HG03469 (cell line): ENCODE results near the gene HDLBP.

Source experiments
- ATAC-seq: cut with Tn5 transposase; IDR thresholded peaks from one replicate; pipeline ENCODE4 v1.9.1; 2021; ENCODE audit warnings: mild to moderate bottlenecking, moderate library complexity, moderate number of reproducible peaks; ENCODE audit not compliant: unreplicated experiment

Gene HDLBP, protein sequence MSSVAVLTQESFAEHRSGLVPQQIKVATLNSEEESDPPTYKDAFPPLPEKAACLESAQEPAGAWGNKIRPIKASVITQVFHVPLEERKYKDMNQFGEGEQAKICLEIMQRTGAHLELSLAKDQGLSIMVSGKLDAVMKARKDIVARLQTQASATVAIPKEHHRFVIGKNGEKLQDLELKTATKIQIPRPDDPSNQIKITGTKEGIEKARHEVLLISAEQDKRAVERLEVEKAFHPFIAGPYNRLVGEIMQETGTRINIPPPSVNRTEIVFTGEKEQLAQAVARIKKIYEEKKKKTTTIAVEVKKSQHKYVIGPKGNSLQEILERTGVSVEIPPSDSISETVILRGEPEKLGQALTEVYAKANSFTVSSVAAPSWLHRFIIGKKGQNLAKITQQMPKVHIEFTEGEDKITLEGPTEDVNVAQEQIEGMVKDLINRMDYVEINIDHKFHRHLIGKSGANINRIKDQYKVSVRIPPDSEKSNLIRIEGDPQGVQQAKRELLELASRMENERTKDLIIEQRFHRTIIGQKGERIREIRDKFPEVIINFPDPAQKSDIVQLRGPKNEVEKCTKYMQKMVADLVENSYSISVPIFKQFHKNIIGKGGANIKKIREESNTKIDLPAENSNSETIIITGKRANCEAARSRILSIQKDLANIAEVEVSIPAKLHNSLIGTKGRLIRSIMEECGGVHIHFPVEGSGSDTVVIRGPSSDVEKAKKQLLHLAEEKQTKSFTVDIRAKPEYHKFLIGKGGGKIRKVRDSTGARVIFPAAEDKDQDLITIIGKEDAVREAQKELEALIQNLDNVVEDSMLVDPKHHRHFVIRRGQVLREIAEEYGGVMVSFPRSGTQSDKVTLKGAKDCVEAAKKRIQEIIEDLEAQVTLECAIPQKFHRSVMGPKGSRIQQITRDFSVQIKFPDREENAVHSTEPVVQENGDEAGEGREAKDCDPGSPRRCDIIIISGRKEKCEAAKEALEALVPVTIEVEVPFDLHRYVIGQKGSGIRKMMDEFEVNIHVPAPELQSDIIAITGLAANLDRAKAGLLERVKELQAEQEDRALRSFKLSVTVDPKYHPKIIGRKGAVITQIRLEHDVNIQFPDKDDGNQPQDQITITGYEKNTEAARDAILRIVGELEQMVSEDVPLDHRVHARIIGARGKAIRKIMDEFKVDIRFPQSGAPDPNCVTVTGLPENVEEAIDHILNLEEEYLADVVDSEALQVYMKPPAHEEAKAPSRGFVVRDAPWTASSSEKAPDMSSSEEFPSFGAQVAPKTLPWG (N-terminal part only)

DNA sequence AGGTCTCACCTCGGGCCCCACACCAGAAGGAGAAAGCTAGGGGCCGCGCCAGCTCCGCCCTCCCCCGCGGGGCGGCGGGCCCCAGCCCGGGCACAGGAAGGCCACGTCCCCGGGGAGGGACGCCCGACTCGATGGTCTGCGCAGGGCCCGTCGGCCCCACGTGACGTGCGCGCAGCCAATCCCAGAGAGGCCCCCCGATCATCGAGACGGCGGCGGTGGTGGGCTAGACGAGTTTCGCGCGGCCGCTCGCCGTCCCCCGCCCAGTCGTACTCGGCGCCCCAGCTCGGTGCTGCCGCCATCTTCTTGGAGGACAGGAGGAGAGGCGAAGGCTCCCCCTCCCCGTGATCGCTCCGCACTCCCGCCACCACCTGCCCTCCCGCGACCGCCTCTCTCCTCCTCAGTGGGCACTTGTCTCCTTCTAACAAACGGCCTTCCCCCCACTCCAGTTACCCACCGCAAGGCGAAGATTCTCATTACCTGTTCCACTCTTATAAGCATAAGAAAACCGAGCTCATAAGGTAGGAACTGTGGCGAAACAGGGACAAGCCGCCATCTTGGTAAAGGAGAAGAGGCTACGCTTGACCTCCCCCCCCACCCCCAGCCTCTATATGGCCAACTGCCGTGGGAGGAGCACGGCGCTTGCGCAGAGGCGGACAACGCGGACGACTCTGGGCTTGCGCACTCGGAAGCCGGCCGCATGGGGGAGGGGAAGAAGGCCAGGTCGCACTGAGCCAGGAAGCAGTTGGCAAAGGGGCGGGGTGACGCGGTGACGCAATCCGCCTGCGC lies at the start of gene HDLBP:
Gene HDLBP, minus strand, starts transcription at position 580 of the 786 bp plus-strand sequence. CDS start 48,803 bp downstream, outside the sequence.
- ATAC-seq = peak; percentile 50

DNA sequence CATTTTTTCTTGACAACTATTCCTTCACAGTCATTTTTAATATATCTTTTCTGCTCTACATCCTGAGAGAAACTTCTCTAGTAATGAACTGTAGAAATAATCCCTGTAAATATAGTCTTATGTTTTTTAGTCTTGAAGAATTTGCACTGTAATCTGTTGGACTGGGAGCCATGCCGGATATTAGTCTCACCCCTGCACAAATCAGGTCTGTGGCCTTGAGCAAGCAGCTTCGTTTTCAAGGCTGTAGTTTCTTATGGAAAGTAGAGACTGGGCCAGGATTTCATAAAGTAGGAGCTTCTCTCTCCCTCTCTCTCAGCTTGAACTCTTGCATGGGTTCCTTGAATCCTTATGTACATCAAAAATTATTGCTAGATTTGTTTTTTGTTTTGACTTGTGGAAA lies 49.3 kb upstream of the HDLBP start:
- ATAC-seq = no peak

DNA sequence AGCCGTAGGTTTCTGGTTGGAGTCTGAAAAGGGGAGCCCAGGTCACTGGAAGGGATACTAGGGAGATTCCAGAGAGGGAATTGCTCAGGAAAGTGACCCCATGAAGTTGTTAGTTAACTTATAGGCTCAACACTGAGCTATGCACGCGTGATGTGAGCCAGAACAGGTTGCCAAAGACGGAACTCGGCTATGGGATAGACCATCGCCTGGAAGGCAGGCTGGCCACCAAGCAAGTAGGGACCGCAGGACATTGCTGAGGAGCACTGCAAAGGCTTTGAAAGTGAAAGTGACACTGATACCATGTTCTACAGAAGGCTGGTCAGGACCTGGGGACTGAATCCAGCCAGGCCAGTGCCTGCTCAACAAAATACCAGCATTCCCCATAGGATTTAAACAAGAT lies 48.0 kb upstream of the HDLBP start:
- no peak for ATAC-seq

DNA sequence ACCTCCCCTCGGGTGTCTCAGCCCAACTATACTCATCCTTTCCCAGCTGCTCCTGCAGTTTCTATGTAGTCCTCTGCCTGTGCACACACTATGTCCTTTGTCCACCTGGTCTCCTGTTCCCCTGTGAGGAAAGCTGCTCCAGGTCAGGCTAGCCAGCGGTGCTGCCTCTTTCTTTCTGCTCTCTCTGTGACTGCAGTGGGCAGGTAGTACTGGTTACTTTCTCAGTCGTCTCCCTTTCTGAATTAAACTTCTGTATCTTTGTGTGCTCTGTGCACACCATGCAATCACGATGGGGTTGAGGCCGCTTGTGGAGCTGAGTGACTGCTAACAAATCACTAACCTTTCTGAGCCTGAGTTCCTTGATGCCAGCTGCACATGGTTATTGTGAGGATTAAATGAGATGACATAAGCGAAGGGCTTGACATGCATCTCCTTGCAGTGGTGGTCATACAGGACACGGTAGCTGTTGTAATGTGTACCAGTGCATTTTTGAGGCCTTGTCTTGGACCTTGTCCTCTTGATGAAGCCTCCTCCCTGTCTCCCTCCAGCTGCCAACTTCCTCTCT lies 44.1 kb upstream of the HDLBP start:
- no peak for ATAC-seq

DNA sequence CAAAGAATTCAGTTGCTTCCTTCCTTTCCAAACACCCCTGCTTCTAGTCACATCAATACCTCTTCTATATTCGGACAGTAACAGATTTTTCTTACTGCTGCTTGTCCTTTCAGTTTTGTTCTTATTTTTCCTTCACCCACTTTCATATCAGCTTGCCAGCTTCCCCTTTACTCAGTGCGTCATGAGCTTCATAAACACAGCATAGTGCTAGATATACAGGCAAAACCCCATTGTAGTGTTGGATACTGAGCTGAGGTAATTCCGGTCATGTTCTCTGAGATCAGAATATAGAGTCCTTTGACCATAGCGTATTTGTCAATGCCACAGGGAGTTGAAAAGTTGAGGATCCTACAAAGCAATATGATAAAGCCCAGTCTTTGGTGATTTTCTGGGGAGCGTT lies 43.0 kb upstream of the HDLBP start:
- ATAC-seq = no peak

DNA sequence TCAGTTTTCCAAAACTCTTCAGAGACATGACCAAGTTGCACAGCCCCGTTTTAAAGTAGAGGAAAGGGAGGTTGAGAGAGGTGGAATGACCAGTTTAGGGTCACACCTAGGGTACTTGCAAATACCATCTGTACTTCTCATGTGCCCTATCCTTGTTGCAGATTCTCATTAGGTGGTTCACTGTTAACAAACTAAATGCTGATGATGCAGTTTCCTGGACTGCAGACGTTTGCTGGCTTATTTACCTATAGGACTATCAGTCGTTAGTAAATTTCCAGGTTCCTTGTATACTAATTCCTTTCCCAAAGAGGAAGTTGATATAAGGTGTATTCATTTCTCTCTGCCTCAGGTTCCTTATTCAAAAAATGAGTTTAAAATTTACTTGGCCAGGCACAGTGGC lies 42.1 kb upstream of the HDLBP start:
- no peak for ATAC-seq

DNA sequence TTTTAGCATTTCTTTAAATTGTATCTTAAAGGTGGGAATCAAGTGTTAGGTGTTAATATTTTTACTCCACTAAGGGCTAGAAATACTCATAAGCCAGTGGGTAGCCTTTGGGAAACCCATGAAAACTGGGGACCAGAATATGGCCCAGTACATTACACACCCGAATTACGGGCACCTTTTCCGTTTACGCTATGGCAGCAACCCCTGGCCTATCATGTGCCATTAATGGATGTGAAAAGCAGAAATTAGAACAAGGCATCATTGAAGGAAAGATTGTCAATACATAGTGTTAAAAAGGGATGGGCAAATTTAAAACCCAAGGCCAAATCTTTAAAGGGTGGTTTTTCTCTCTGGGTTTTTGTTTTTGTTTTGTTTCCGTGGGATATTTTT lies 41.4 kb upstream of the HDLBP start:
- no peak for ATAC-seq

DNA sequence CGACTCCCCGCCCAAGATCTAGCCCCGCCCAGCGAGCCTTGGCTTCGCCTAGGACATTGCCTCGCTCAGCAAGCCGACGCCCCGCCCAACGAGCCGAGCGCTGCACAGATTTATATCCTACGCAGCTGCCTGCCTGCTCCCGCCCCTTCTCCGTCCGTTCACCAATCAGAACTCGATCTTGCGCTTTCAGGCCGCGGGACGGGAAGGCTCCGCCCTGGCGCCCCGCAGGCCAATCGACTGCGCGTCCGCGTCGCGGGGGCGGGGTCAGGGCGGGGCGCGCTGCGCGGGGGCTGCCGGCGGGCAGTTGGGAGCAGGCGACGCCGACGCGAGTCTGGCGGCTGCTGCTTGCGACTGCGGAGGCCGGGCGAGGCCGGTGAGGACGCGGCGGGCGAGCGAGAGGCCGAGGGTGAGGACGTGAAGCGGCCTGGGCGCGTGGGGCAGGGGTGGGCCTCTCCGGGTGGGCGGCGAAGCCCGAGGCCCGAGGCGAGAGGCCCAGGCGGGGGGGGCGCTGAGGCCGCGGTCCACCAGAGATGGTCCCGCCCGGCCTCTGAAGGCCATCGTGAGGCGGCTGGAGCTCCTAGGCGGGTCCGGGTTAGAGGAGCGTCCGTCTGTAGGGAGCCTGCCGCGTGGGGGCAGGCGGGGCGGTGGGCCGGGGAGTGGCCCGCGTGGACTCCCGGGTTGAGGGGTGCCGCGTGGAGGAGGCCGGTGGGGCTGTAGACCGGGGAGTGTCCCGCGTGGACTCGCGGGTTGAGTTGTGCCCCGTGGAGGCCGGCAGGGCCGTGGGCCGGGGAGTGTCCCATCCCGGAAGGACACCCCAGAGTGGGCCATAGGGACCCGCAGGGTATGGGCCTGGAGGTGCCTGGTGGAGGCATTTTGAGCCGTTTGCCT lies 40.8 kb upstream of the HDLBP start, which contains the start of gene FARP2:
Gene FARP2, plus strand, starts transcription at position 303 of the 888 bp plus-strand sequence. CDS start 16,823 bp downstream, outside the sequence.
- peak; percentile 65 for ATAC-seq

DNA sequence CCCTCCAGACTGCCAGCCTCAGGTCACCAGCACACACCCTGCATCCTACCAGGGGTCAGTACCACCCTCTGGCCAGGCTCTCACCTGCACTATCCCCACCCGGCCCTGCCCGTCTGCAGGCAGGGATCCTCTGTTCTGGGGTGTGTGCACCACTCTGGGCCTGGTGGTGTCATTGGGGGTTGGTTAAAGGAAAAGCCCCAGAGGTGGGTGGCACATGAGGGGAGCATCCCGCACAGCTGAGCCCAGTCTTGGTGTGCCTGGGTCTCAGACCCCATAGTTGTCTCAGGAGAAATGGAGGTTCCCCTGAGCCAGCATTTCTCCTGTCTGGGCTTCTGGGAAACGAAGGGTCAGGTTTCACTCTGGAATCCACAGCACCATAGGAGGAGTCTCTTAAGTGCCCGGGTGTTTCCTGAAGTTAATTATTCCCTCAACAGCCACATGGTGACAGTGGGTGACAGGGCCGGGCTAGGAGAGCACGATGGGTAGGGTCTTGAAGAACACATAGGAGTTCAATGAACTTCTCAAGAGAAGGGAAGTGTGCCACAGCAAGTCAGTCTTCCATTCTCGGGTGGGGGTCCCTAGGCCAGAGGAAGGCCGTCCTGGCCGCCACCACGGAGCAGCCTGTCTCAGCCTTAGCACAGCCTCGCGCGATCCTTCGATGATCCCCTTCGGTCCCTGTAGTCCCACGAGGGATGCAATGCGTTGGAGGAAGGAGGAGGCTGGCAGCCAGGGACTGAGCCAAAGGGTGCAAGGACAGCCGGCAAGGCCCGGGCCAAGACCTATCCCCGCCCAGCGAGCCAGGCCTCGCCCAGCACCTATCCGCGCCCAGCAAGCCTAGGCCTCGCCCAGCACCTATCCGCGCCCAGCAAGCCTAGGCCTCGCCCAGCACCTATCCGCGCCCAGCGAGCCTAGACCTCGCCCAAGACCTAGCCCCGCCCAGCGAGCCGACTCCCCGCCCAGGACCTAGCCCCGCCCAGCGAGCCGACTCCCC lies 39.5 kb upstream of the HDLBP start:
- ATAC-seq = no peak

DNA sequence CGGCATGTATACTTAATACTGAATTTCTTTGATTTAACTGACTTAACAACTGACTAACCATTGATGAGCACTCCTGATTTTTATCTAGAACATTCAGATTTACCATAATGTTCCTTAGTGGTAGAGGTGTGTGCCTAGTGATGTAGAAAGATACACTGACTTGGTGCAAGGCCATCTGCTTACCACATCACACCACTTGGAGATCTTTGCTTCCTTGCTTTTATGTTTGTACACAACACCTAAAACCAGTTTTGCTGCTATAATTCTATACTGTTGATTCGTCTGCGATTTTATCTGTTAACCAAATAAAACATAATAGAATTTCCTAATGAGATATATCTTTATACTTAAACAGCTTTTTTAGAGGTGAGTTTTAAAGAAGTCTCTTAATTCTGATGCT lies 36.8 kb upstream of the HDLBP start:
- no peak for ATAC-seq

DNA sequence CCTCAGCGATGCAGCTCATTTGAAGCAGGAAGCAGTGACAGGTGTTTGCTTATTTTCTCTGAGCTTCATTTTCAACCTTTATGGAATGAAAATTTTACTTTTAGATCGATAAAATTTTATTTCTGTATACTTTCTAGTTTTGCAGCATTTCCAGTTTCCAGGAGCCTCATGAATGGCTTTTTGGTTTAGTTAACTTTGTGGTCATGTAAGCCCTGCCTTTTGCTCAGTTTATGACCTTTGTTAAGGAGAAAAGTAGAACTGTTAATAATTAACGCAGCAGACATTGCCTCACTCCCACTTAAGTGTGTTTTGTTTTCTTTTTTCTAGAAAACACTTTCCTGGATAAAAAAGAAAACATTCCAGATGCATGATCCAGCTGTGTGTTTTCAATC lies 36.2 kb upstream of the HDLBP start:
- no peak for ATAC-seq

DNA sequence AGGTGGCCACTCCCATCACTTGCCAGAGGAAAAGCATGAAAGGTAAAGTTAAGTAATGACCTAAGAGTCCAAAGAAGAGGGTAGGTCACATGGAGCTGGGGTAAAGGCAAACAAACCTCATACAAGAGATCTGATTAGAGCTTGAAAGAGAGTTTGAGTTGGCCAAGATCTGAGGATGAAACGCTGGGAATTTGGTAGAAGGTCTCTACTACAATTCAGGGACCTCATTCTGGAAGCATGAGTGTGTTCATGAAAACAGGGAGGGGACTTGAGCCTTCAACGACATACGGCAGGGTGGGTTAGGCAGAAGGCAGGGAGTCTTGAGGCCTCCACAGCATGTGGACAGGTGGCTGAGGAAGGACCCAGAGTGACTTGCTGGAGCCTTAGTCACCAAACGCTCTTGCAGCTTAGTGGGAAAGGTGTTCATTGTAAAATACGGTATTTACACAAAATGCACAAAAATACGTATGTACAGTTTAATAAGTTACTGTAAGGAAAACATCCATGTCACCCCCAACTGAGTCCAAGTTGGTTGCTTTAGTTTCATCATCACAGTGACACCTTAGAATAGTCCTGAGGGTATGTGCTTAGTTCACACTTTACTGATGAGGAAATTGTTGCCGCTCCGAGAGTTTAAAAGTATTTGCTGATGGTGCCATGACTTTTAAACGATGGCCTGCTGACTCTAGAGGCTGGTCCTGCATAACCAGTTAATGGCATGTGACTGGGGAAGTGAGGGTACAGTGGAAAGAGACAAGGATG lies 35.6 kb upstream of the HDLBP start:
- ATAC-seq = no peak

DNA sequence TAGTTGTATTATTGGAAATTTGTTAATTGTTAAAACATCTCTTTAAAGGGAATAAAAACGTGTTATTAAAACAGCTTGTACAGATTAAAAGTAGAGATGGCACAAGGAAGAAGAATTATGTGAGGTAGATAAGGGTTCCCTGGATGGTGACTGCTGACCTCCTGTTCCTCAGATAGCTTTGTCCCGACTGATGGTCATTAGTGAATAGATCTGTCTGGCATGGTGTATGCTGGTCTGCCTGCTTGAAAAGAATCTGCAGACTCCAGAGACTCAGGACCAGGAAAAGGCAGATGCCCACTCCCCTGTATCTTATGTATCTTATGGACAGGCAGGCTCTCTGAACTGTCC lies 35.0 kb upstream of the HDLBP start:
- ATAC-seq = no peak

DNA sequence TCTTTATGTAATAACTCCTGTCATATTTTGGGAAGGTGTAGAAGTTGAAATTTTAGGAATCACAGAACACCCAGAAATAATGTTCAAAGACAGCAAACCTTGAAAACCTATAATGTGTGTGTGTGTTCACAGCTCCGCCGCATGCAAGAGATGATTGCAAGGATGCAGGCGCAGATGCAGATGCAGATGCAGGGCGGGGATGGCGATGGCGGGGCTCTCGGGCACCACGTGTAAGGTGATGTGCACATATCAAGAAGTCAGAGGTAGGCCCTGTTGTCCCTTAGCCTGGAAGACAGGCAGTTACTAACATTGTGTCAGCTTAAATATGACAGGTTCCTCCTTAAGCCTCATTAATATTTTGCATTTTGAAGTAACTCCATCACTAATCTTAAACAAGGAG lies 34.5 kb upstream of the HDLBP start:
- no peak for ATAC-seq

DNA sequence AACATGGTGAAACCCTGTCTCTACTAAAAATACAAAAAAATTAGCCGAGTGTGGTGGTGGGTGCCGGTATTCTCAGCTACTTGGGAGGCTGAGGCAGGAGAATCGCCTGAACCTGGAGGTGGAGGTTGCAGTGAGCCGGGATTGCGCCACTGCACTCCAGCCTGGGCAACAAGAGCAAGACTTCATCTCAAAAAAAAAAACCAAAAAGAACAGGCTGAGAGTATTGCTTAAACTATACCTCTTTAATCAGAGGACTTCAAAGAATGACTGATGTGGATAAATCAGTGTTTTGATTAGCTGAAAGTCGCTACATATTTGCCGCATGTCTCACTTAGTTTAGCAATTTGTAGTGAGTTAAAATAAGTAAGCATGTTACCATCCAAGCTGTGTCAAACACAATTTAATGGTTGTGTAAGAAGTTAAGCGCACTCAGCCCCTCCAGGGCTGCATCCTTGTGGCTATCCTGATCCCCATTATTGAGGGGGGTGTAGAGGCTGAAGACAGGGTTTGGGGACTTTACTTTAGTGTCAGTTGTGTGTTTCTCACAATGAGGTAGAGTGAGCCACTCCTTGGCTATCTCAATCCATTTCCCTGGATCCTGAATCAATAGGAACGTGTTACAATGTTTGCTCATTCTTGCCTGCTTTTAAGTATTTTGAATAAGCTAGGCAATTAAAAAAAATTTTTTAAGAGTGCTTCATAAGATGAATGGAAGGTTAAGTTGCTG lies 29.6 kb upstream of the HDLBP start:
- ATAC-seq = no peak

DNA sequence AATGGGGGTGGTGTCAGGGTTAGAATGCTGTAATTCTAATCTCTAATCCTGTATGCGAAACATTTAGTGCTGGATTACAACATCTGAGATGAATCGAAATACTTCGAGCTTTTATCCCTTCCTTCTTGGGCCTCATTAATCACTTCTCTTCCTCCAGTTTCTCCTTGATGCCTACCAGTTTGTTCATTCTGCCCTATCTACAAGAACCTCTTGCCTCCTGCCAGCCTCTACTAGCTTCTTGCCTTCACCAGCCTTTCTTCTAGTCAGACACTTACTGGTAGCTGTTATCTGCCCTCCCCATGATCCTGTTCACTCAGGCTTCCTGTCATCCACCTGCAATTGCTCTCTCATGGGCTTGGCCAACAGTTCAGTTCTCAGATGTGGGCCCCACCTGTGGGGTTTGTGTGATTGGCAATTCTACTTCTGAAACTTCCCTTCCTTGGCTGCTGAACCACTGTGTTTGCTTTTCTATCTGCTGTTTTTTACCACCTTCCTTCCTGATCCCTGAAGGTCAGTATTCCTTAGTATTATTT lies 25.2 kb upstream of the HDLBP start:
- ATAC-seq = no peak
